Measurements from ENCODE around the gene ERMAP.

DNA sequence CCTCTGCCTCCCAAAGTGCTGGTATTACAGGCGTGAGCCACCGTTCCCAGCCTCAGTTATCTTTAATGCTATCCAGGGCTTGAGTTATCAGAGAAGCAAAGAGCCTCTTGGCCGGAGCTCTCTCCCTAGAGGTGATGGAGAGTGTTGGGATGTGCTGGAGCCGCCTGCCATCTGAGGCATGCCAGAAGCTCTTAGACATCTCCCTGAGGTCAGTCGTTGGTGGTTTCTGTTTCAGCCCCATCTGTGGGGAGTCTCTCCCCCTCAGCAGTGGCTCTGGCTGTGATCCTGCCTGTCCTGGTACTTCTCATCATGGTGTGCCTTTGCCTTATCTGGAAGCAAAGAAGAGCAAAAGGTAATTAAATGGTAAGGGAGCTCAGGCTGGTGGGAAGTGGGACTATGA, 17.9 kb downstream of the ERMAP start:
- TF ChIP-seq, protein P1, sequence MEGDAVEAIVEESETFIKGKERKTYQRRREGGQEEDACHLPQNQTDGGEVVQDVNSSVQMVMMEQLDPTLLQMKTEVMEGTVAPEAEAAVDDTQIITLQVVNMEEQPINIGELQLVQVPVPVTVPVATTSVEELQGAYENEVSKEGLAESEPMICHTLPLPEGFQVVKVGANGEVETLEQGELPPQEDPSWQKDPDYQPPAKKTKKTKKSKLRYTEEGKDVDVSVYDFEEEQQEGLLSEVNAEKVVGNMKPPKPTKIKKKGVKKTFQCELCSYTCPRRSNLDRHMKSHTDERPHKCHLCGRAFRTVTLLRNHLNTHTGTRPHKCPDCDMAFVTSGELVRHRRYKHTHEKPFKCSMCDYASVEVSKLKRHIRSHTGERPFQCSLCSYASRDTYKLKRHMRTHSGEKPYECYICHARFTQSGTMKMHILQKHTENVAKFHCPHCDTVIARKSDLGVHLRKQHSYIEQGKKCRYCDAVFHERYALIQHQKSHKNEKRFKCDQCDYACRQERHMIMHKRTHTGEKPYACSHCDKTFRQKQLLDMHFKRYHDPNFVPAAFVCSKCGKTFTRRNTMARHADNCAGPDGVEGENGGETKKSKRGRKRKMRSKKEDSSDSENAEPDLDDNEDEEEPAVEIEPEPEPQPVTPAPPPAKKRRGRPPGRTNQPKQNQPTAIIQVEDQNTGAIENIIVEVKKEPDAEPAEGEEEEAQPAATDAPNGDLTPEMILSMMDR (IDR thresholded peaks at IDR 0.05; ENCODE audit: insufficient read depth, low read length): no peak
- no peak for TF ChIP-seq POLR2AphosphoS5 (IDR thresholded peaks at IDR 0.05; ENCODE audit: low read depth)

Measured in HL-60 (cell line).